Superior temporal gyrus (tissue), 1 donor: ENCODE results near the gene NPAS3.
A peak's percentile ranks its signal among the peaks of the same experiment; 100 is the strongest.

Source experiments
- DNase-seq: peaks from one replicate; pipeline ENCODE4 v3.0.0-alpha.2; 2016; ENCODE audit errors: extremely low spot score

Gene NPAS3

GRCh38 chr14:33675415-33676130 lies 736.9 kb downstream of the NPAS3 start:
- DNase-seq, result no peak

- peak; percentile 71 for DNase-seq
These were observed 737.5 kb downstream of the NPAS3 start for GRCh38 chr14:33676135-33676566.

- no peak for DNase-seq
These were observed 738.2 kb downstream of the NPAS3 start for GRCh38 chr14:33676891-33677290.

GRCh38 chr14:33678005-33678404 lies 739.3 kb downstream of the NPAS3 start:
- no peak for DNase-seq

GRCh38 chr14:33679025-33679424 lies 740.3 kb downstream of the NPAS3 start:
- no peak for DNase-seq

GRCh38 chr14:33679461-33680225 lies 741.0 kb downstream of the NPAS3 start:
- no peak for DNase-seq

- no peak for DNase-seq
These were observed 742.2 kb downstream of the NPAS3 start for GRCh38 chr14:33680873-33681272.

- DNase-seq, result no peak
These were observed 744.1 kb downstream of the NPAS3 start for GRCh38 chr14:33682760-33683159.

- no peak for DNase-seq
These were observed 746.3 kb downstream of the NPAS3 start for GRCh38 chr14:33685026-33685425.

GRCh38 chr14:33685698-33686097 lies 747.0 kb downstream of the NPAS3 start:
- no peak for DNase-seq

GRCh38 chr14:33686218-33686617 lies 747.5 kb downstream of the NPAS3 start:
- DNase-seq, result no peak

GRCh38 chr14:33686856-33687255 lies 748.2 kb downstream of the NPAS3 start:
- no peak for DNase-seq

- DNase-seq, result no peak
These were observed 751.0 kb downstream of the NPAS3 start for GRCh38 chr14:33689680-33690079.

- no peak for DNase-seq
These were observed 753.2 kb downstream of the NPAS3 start for GRCh38 chr14:33691907-33692306.

- DNase-seq, result no peak
These were observed 754.1 kb downstream of the NPAS3 start for GRCh38 chr14:33692762-33693161.

GRCh38 chr14:33693237-33693636 lies 754.6 kb downstream of the NPAS3 start:
- no peak for DNase-seq

GRCh38 chr14:33696165-33696564 lies 757.5 kb downstream of the NPAS3 start:
- no peak for DNase-seq

- DNase-seq, result no peak
These were observed 760.8 kb downstream of the NPAS3 start for GRCh38 chr14:33699300-33699983.

GRCh38 chr14:33700052-33700451 lies 761.4 kb downstream of the NPAS3 start:
- no peak for DNase-seq

GRCh38 chr14:33702293-33702692 lies 763.6 kb downstream of the NPAS3 start:
- DNase-seq, result no peak

- no peak for DNase-seq
These were observed 765.8 kb downstream of the NPAS3 start for GRCh38 chr14:33704481-33704880.

GRCh38 chr14:33705490-33705889 lies 766.8 kb downstream of the NPAS3 start:
- DNase-seq, result no peak

- DNase-seq, result no peak
These were observed 769.0 kb downstream of the NPAS3 start for GRCh38 chr14:33707716-33708115.
